ENCODE results near the gene CPTP. TPM values are rescaled to one million over a fixed set of nuclear protein-coding genes. Genes with fewer than 3 reads are reported as not detected.

The CPTP gene
- total and polyA plus RNA-seq, 2 of the 13 experiments (the other 11 are each of a cell fraction or from before 2014, with no cell fraction given), result 5.5 to 9.3 TPM

GRCh38 chr1:1347663-1348419 is 23.2 kb downstream of the CPTP start (continued):
- TF ChIP-seq ZNF337 (CRISPR knock-in tag; IDR thresholded peaks at IDR 0.05; ENCODE audit: borderline replicate concordance, low read depth) (no peak), HINFP (CRISPR knock-in tag; IDR thresholded peaks at IDR 0.05; ENCODE audit: low read depth) (0 out of 2 replicates have a peak, but pooled peaks have one; percentile 24), ZNF263 (CRISPR knock-in tag; IDR thresholded peaks at IDR 0.05) (peak; percentile 85), NR2F6 (IDR thresholded peaks at IDR 0.05) (0 out of 2 replicates have a peak, but pooled peaks have one; percentile 12), NR2F6 (CRISPR knock-in tag; IDR thresholded peaks at IDR 0.05) (peak; percentile 6; the same call in 1 of the 2 replicates), ZNF839 (CRISPR knock-in tag; IDR thresholded peaks at IDR 0.05; ENCODE audit: borderline replicate concordance) (no peak), DBP (CRISPR knock-in tag; IDR thresholded peaks at IDR 0.05; ENCODE audit: not compliant biosample characterization) (no peak), REST (IDR thresholded peaks at IDR 0.05; ENCODE audit: borderline replicate concordance in 1 of 2, low read depth in 1 of 2, low read length in 2 of 2) (no peak), TSC22D2 (CRISPR knock-in tag; IDR thresholded peaks at IDR 0.05; ENCODE audit: borderline replicate concordance) (no peak), REXO4 (CRISPR knock-in tag; IDR thresholded peaks at IDR 0.05; ENCODE audit: borderline replicate concordance) (no peak), HIC2 (CRISPR knock-in tag; IDR thresholded peaks at IDR 0.05; ENCODE audit: low read depth) (no peak), IRX3 (CRISPR knock-in tag; IDR thresholded peaks at IDR 0.05; ENCODE audit: borderline replicate concordance, low read depth) (no peak), TRIM22 (IDR thresholded peaks at IDR 0.05) (no peak), PATZ1 (CRISPR knock-in tag; IDR thresholded peaks at IDR 0.05) (peak; percentile 96), ZNF576 (CRISPR knock-in tag; IDR thresholded peaks at IDR 0.05) (no peak), ZNF713 (CRISPR knock-in tag; IDR thresholded peaks at IDR 0.05) (no peak)
